SK-N-SH (cell line): ENCODE measurements around the gene LSM3. TPM values are rescaled to one million over a fixed set of nuclear protein-coding genes. Genes with fewer than 3 reads are reported as not detected.

ENCODE experiments used
- CTCF ChIA-PET: fragments of 300-600, 350-600 bp; formaldehyde crosslinking; extraction: SDS; loops from one replicate; lab custom pipeline; 2021; lab: Yijun Ruan, JAX
- POLR2A ChIA-PET: fragments of 350-600 bp; sonication (Branson Sonifier 250); formaldehyde crosslinking; extraction: SDS; loops from one replicate; lab custom pipeline; 2020; ENCODE audit warnings: antibody characterized with exemption, inconsistent platforms; lab: Yijun Ruan, JAX
- DNase-seq: peaks from one replicate; pipeline ENCODE4 v3.0.0; 2012
- H2AFZ ChIP-seq: fragments of 200-600 bp; sonication (generic); 2 replicates; pipeline ENCODE4 v1.8.1; 2016; ENCODE audit warnings: antibody characterized with exemption, mild to moderate bottlenecking, low read depth
- H3F3A ChIP-seq: fragments of 200-600 bp; sonication (generic); replicated peaks from 2 replicates; pipeline ENCODE3; 2016; ENCODE audit warnings: antibody characterized with exemption, mild to moderate bottlenecking; ENCODE audit not compliant: insufficient read depth
- H3K27ac ChIP-seq, 2 experiments: fragments of 200-500 bp in 1 of 2; fragments of 200-600 bp in 1 of 2; sonication (Bioruptor generic) in 1 of 2; sonication (generic), shearing (Covaris generic) in 1 of 2; 2 replicates each; pipeline versions ENCODE4 v1.5.1 to v1.6.1; 2014 to 2016; ENCODE audit warnings: low read depth in 2 of 2, inconsistent platforms in 1 of 2, low read length in 1 of 2, mild to moderate bottlenecking in 1 of 2, mixed read lengths in 1 of 2
- H3K27me3 ChIP-seq: fragments of 200-600 bp; sonication (generic), shearing (Covaris generic); 2 replicates; pipeline ENCODE4 v1.6.1; 2016; ENCODE audit warnings: mixed run types; ENCODE audit not compliant: insufficient read depth
- H3K36me3 ChIP-seq, 2 experiments: fragments of 200-500 bp in 1 of 2; fragments of 200-600 bp in 1 of 2; sonication (Bioruptor generic) in 1 of 2; sonication (generic) in 1 of 2; replicated peaks in 1 of 2; 2 replicates each; pipeline versions ENCODE3 to v1.5.1; 2014 to 2016; ENCODE audit warnings: low read length in 1 of 2, mild to moderate bottlenecking in 1 of 2; ENCODE audit not compliant: insufficient read depth in 2 of 2, control insufficient read depth in 1 of 2
- H3K4me1 ChIP-seq, 2 experiments: fragments of 200-500 bp in 1 of 2; fragments of 200-600 bp in 1 of 2; sonication (Bioruptor generic) in 1 of 2; sonication (generic), shearing (Covaris generic) in 1 of 2; 2 replicates each; pipeline versions ENCODE4 v1.5.1 to v1.6.1; 2014 to 2016; ENCODE audit warnings: low read depth in 1 of 2, low read length in 1 of 2, mixed run types in 1 of 2; ENCODE audit not compliant: insufficient read depth in 2 of 2, control insufficient read depth in 1 of 2
- H3K4me2 ChIP-seq: fragments of 200-600 bp; sonication (generic), shearing (Covaris generic); 2 replicates; pipeline ENCODE4 v1.6.1; 2017; ENCODE audit warnings: mixed run types
- H3K4me3 ChIP-seq, 2 experiments: fragments of 200-500 bp in 1 of 2; fragments of 200-600 bp in 1 of 2; sonication (Bioruptor generic) in 1 of 2; sonication (generic), shearing (Covaris generic) in 1 of 2; 2 replicates each; pipeline versions ENCODE4 v1.5.1 to v1.8.1; 2014 to 2016; ENCODE audit warnings: low read depth in 2 of 2, inconsistent platforms in 1 of 2, low read length in 1 of 2, mild to moderate bottlenecking in 1 of 2, mixed read lengths in 1 of 2, moderate library complexity in 1 of 2
- H3K79me2 ChIP-seq: fragments of 200-600 bp; sonication (generic); 2 replicates; pipeline ENCODE4 v1.8.1; 2017; ENCODE audit warnings: mild to moderate bottlenecking; ENCODE audit not compliant: insufficient read depth
- H3K9ac ChIP-seq: fragments of 200-600 bp; sonication (generic); 2 replicates; pipeline ENCODE4 v1.6.1; 2017; ENCODE audit warnings: mixed run types
- H3K9me2 ChIP-seq: fragments of 200-600 bp; sonication (generic); 2 replicates; pipeline ENCODE4 v1.6.1; 2017; ENCODE audit warnings: mixed run types
- H3K9me3 ChIP-seq: fragments of 200-600 bp; sonication (generic); 2 replicates; pipeline ENCODE4 v1.6.1; 2017; ENCODE audit warnings: mixed run types, mild to moderate bottlenecking, moderate library complexity
- H4K20me1 ChIP-seq: fragments of 200-600 bp; sonication (generic); 2 replicates; pipeline ENCODE4 v1.6.1; 2017; ENCODE audit warnings: mild to moderate bottlenecking, mixed run types; ENCODE audit not compliant: insufficient read depth
- CHD2 ChIP-seq: fragments of 150-350 bp; IDR thresholded peaks from 2 replicates; pipeline ENCODE4 v1.6.1; 2018; ENCODE audit warnings: low read length; ENCODE audit not compliant: partially characterized antibody
- ELF1 ChIP-seq: IDR thresholded peaks from 2 replicates; pipeline ENCODE4 v1.4.0; 2012
- EP300 ChIP-seq, 2 experiments: IDR thresholded peaks; 2 replicates each; pipeline versions ENCODE4 v1.4.0 to v1.6.1; 2012; ENCODE audit warnings: borderline replicate concordance in 1 of 2, low read depth in 1 of 2, low read length in 1 of 2
- EZH2phosphoT487 ChIP-seq: fragments of 200-600 bp; sonication (generic); IDR thresholded peaks from 2 replicates; pipeline ENCODE4 v1.6.1; 2017; ENCODE audit warnings: low read depth, mixed run types, mild to moderate bottlenecking, antibody characterized with exemption, moderate library complexity, borderline replicate concordance
- FOXM1 ChIP-seq: IDR thresholded peaks from 2 replicates; pipeline ENCODE4 v1.4.0; 2012; ENCODE audit warnings: low read depth, mild to moderate bottlenecking
- NFIC ChIP-seq: IDR thresholded peaks from 2 replicates; pipeline ENCODE4 v1.4.0; 2012; ENCODE audit warnings: borderline replicate concordance
- NRF1 ChIP-seq: IDR thresholded peaks from 2 replicates; pipeline ENCODE4 v1.6.1; 2012; ENCODE audit warnings: low read depth, mild to moderate bottlenecking, low read length
- POLR2AphosphoS5 ChIP-seq: IDR thresholded peaks from 2 replicates; pipeline ENCODE4 v1.6.1; 2012; ENCODE audit warnings: low read depth, low read length
- RAD21 ChIP-seq: IDR thresholded peaks from 2 replicates; pipeline ENCODE4 v1.6.1; 2012; ENCODE audit warnings: mild to moderate bottlenecking, low read length
- RCOR1 ChIP-seq: fragments of 150-350 bp; IDR thresholded peaks from 2 replicates; pipeline ENCODE4 v1.6.1; 2017; ENCODE audit warnings: antibody characterized with exemption, low read length
- RFX5 ChIP-seq: IDR thresholded peaks from 2 replicates; pipeline ENCODE4 v1.6.1; 2012; ENCODE audit warnings: mild to moderate bottlenecking, improper control_type of control experiment, low read length
- RXRA ChIP-seq: IDR thresholded peaks from 2 replicates; pipeline ENCODE4 v1.4.0; 2012; ENCODE audit warnings: low read depth, mild to moderate bottlenecking, borderline replicate concordance
- SMC3 ChIP-seq: IDR thresholded peaks from 2 replicates; pipeline ENCODE4 v1.6.1; 2012; ENCODE audit warnings: low read depth, low read length, improper control_type of control experiment
- TEAD4 ChIP-seq: IDR thresholded peaks from 2 replicates; pipeline ENCODE4 v1.4.0; 2012; ENCODE audit warnings: mild to moderate bottlenecking, borderline replicate concordance; ENCODE audit not compliant: insufficient read depth
- WGBS: methylation state at CpG from one replicate; pipeline ENCODE4 v1.1.6; 2017; ENCODE audit warnings: low lambda C conversion rate; 5-methylcytosine and 5-hydroxymethylcytosine counted together
- polyA plus RNA-seq, 3 experiments: library from polyadenylated mRNA; depleted of rRNA; stranded (reverse); fragments of >200 nt; gene quantifications; 2 replicates each; pipeline ENCODE4 v1.2.3, GENCODE V29; 2012
- TF ChIP-seq, protein P1 (sequence below): IDR thresholded peaks from 2 replicates; pipeline ENCODE4 v1.6.1; 2012; ENCODE audit warnings: mild to moderate bottlenecking, low read depth, low read length, moderate library complexity
- TF ChIP-seq, protein P2 (sequence below): fragments of 150-350 bp; IDR thresholded peaks from 2 replicates; pipeline ENCODE4 v1.6.1; 2017; ENCODE audit warnings: antibody characterized with exemption, low read length, low read depth, borderline replicate concordance
- TF ChIP-seq, protein P3 (sequence below): IDR thresholded peaks from 2 replicates; pipeline ENCODE4; 2012
- TF ChIP-seq, protein P4 (sequence below): IDR thresholded peaks from 2 replicates; pipeline ENCODE4 v1.4.0; 2012; ENCODE audit warnings: low read depth, borderline replicate concordance
- TF ChIP-seq, protein P5 (sequence below): fragments of 200-600 bp; sonication (generic); IDR thresholded peaks from 2 replicates; pipeline ENCODE4 v1.6.1; 2017; ENCODE audit warnings: antibody characterized with exemption, mild to moderate bottlenecking, moderate library complexity
- TF ChIP-seq, protein P6 (sequence below): IDR thresholded peaks from 2 replicates; pipeline ENCODE4 v1.4.0; 2012; ENCODE audit warnings: low read depth

The LSM3 gene
- polyA plus RNA-seq, 1 of the 3 experiments (the other 2 are of a cell fraction), result 5.1 TPM

DNA sequence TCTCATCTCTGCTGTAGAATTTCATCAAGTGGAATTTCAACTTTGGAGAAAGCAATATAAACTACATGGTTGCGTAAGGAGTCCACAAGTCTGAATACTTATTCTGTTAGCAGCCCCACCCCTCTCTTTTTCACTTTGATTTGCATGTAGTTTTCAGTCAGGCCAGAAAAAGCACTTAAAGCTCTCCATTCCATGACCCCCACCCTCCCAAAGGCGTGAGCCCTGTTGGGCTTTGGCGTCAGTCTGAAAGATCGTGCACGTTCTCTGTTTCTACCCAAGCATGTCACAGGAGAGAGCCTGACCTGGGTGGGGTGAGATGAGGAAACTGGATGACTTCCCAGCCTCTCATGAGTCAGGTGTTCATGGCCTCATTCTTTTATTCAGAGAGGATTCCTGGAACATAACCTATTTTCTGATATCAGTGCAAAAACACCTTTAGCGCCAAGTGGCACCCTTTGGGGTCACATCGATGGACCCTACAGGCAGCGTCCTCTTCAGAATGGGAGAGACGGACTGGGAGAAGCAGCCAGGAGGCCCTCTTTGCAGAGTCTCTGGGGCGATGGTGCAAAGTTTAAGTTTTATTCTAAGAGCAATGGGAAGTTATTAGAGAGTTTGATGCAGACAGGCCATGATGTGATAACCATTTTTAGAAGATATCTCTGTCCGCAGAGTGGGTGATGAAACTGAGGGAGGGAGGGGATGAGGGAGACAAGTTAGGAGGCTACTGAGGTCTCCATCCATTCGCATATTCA, 55.8 kb downstream of the LSM3 start:
- TF ChIP-seq, protein P1, sequence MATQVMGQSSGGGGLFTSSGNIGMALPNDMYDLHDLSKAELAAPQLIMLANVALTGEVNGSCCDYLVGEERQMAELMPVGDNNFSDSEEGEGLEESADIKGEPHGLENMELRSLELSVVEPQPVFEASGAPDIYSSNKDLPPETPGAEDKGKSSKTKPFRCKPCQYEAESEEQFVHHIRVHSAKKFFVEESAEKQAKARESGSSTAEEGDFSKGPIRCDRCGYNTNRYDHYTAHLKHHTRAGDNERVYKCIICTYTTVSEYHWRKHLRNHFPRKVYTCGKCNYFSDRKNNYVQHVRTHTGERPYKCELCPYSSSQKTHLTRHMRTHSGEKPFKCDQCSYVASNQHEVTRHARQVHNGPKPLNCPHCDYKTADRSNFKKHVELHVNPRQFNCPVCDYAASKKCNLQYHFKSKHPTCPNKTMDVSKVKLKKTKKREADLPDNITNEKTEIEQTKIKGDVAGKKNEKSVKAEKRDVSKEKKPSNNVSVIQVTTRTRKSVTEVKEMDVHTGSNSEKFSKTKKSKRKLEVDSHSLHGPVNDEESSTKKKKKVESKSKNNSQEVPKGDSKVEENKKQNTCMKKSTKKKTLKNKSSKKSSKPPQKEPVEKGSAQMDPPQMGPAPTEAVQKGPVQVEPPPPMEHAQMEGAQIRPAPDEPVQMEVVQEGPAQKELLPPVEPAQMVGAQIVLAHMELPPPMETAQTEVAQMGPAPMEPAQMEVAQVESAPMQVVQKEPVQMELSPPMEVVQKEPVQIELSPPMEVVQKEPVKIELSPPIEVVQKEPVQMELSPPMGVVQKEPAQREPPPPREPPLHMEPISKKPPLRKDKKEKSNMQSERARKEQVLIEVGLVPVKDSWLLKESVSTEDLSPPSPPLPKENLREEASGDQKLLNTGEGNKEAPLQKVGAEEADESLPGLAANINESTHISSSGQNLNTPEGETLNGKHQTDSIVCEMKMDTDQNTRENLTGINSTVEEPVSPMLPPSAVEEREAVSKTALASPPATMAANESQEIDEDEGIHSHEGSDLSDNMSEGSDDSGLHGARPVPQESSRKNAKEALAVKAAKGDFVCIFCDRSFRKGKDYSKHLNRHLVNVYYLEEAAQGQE, result no peak
- TF ChIP-seq, protein P2, sequence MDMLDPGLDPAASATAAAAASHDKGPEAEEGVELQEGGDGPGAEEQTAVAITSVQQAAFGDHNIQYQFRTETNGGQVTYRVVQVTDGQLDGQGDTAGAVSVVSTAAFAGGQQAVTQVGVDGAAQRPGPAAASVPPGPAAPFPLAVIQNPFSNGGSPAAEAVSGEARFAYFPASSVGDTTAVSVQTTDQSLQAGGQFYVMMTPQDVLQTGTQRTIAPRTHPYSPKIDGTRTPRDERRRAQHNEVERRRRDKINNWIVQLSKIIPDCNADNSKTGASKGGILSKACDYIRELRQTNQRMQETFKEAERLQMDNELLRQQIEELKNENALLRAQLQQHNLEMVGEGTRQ, result no peak
- TF ChIP-seq, protein P3, sequence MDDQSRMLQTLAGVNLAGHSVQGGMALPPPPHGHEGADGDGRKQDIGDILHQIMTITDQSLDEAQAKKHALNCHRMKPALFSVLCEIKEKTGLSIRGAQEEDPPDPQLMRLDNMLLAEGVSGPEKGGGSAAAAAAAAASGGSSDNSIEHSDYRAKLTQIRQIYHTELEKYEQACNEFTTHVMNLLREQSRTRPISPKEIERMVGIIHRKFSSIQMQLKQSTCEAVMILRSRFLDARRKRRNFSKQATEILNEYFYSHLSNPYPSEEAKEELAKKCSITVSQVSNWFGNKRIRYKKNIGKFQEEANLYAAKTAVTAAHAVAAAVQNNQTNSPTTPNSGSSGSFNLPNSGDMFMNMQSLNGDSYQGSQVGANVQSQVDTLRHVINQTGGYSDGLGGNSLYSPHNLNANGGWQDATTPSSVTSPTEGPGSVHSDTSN, result no peak
- TF ChIP-seq, protein P4, sequence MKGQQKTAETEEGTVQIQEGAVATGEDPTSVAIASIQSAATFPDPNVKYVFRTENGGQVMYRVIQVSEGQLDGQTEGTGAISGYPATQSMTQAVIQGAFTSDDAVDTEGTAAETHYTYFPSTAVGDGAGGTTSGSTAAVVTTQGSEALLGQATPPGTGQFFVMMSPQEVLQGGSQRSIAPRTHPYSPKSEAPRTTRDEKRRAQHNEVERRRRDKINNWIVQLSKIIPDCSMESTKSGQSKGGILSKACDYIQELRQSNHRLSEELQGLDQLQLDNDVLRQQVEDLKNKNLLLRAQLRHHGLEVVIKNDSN, result no peak
- TF ChIP-seq, protein P5, sequence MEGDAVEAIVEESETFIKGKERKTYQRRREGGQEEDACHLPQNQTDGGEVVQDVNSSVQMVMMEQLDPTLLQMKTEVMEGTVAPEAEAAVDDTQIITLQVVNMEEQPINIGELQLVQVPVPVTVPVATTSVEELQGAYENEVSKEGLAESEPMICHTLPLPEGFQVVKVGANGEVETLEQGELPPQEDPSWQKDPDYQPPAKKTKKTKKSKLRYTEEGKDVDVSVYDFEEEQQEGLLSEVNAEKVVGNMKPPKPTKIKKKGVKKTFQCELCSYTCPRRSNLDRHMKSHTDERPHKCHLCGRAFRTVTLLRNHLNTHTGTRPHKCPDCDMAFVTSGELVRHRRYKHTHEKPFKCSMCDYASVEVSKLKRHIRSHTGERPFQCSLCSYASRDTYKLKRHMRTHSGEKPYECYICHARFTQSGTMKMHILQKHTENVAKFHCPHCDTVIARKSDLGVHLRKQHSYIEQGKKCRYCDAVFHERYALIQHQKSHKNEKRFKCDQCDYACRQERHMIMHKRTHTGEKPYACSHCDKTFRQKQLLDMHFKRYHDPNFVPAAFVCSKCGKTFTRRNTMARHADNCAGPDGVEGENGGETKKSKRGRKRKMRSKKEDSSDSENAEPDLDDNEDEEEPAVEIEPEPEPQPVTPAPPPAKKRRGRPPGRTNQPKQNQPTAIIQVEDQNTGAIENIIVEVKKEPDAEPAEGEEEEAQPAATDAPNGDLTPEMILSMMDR, result no peak
- TF ChIP-seq NRF1 (no peak), RCOR1 (no peak), TEAD4 (no peak), EP300 (IDR thresholded peaks at IDR 0.05; ENCODE audit: borderline replicate concordance in 1 of 2, low read depth in 1 of 2, low read length in 1 of 2) (no peak), RAD21 (no peak), ELF1 (no peak), RXRA (no peak), EZH2phosphoT487 (no peak), POLR2AphosphoS5 (no peak), FOXM1 (no peak), SMC3 (no peak), CHD2 (no peak), RFX5 (no peak), NFIC (no peak)
- TF ChIP-seq, protein P6, sequence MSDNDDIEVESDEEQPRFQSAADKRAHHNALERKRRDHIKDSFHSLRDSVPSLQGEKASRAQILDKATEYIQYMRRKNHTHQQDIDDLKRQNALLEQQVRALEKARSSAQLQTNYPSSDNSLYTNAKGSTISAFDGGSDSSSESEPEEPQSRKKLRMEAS, result no peak

More for the DNA sequence above, 55.8 kb downstream of the LSM3 start:
- Histone ChIP-seq H4K20me1 (no peaks in the 10 kb centered on the region), H3K79me2 (no peaks in the 10 kb centered on the region), H2AFZ (no peak overlapping the region), H3K27me3 (peaks cover 6% of the 10 kb centered on the region; the same call in 1 of the 2 replicates), H3K4me3 (no peak overlapping the region), H3K9ac (no peak overlapping the region), H3K36me3 (no peaks in the 10 kb centered on the region), H3K9me3 (no peaks in the 10 kb centered on the region), H3K4me2 (no peak overlapping the region), H3F3A (no peaks in the 10 kb centered on the region), H3K9me2 (no peaks in the 10 kb centered on the region), H3K4me1 (peaks cover 0 to 7% of the 10 kb centered on the region in 2 experiments; a peak in 2 of 4 replicates), H3K27ac (no peak overlapping the region)
- ChIA-PET CTCF (interaction anchor here (1.0 to 1.7 kb wide), 3 partner anchors 11 to 30 kb away, joined by 4 to 7 read pairs (median 5); no protein-coding TSS in a partner anchor), POLR2A (no interaction called here)
- WGBS, result 63% methylated on average over 12 of the region's 12 CpGs
- DNase-seq, result no peak
